SJCRH30 (cell line): ENCODE data around the gene PIP4K2C. TPM values are rescaled to one million over a fixed set of nuclear protein-coding genes. Genes with fewer than 3 reads are reported as not detected.
"Not testable (repeated sequence)": the region's sequence is repeated elsewhere in the genome, so short reads cannot be mapped to it uniquely, and the experiment has no call there.

Experiments
- DNase-seq, 2 experiments: peaks; one replicate each; pipeline ENCODE4 v3.0.0-alpha.2; 2015 to 2020
- H3K27ac ChIP-seq: fragments of 250-450 bp; sonication (Bioruptor Pico); 2 replicates; pipeline ENCODE4 v1.5.1; 2020; ENCODE audit warnings: mild to moderate bottlenecking, moderate library complexity
- H3K27me3 ChIP-seq: fragments of 250-450 bp; sonication (Bioruptor Pico); 2 replicates; pipeline ENCODE4 v1.5.1; 2020; ENCODE audit warnings: mild to moderate bottlenecking, moderate library complexity
- H3K36me3 ChIP-seq: fragments of 250-450 bp; sonication (Bioruptor Pico); 2 replicates; pipeline ENCODE4 v1.5.1; 2020; ENCODE audit warnings: mild to moderate bottlenecking, moderate library complexity
- H3K4me1 ChIP-seq: fragments of 250-450 bp; sonication (Bioruptor Pico); 2 replicates; pipeline ENCODE4 v1.5.1; 2020; ENCODE audit warnings: mild to moderate bottlenecking, moderate library complexity
- H3K4me3 ChIP-seq: fragments of 250-450 bp; sonication (Bioruptor Pico); 2 replicates; pipeline ENCODE4 v1.5.1; 2020; ENCODE audit warnings: mild to moderate bottlenecking, moderate library complexity
- H3K9me3 ChIP-seq: fragments of 250-450 bp; sonication (Bioruptor Pico); replicated peaks from 2 replicates; pipeline ENCODE4 v1.5.1; 2020; ENCODE audit warnings: mild to moderate bottlenecking, moderate library complexity
- total RNA-seq: library from RNA; depleted of rRNA; stranded (reverse); fragments of >200 nt; shearing (Covaris generic); gene quantifications from 2 replicates; pipeline ENCODE4 v1.2.3, GENCODE V29; 2014; rRNA removed

PIP4K2C gene
- total RNA-seq, 1 experiment from 2014 or later = 171 TPM

GRCh38 chr12:57637364-57637763 lies 46.4 kb downstream of the PIP4K2C start:
- Histone ChIP-seq H3K9me3 (0 out of 2 replicates have a peak, but pooled peaks cover 4% of the 10 kb centered on the region), H3K27me3 (peaks cover 14% of the 10 kb centered on the region; the same call in 1 of the 2 replicates), H3K27ac (no peak overlapping the region), H3K4me1 (no peaks in the 10 kb centered on the region), H3K36me3 (no peaks in the 10 kb centered on the region), H3K4me3 (no peak overlapping the region)
- peak; percentile 19 to 43 for DNase-seq

- no peak overlapping the region for H3K4me3 ChIP-seq
- H3K27me3 ChIP-seq = peaks cover 14% of the 10 kb centered on the region; the same call in 1 of the 2 replicates
- no peaks in the 10 kb centered on the region for H3K36me3 ChIP-seq
- H3K27ac ChIP-seq = no peak overlapping the region
- 0 out of 2 replicates have a peak, but pooled peaks cover 4% of the 10 kb centered on the region for H3K9me3 ChIP-seq
- DNase-seq = peak in 1 of 2 experiments; percentile 62
- H3K4me1 ChIP-seq = no peaks in the 10 kb centered on the region
Observed at GRCh38 chr12:57638096-57638495, 47.1 kb downstream of the PIP4K2C start.

- Histone ChIP-seq H3K9me3 (peaks cover 22% of the 10 kb centered on the region), H3K4me1 (no peaks in the 10 kb centered on the region), H3K4me3 (no peak overlapping the region), H3K27me3 (peaks cover 14% of the 10 kb centered on the region; the same call in 1 of the 2 replicates), H3K27ac (no peak overlapping the region), H3K36me3 (no peaks in the 10 kb centered on the region)
- DNase-seq = no peak
Observed at GRCh38 chr12:57640175-57641042, 49.4 kb downstream of the PIP4K2C start.

GRCh38 chr12:57641699-57642442 lies 50.9 kb downstream of the PIP4K2C start:
- Histone ChIP-seq H3K36me3 (no peaks in the 10 kb centered on the region), H3K27me3 (peaks cover 14% of the 10 kb centered on the region; the same call in 1 of the 2 replicates), H3K4me1 (no peaks in the 10 kb centered on the region), H3K27ac (no peak overlapping the region), H3K4me3 (no peak overlapping the region), H3K9me3 (peaks cover 36% of the 10 kb centered on the region)
- DNase-seq = peak; percentile 27 to 36

- H3K9me3 ChIP-seq = peaks cover 41% of the 10 kb centered on the region
- H3K36me3 ChIP-seq, H3K27me3 ChIP-seq, H3K4me1 ChIP-seq, H3K27ac ChIP-seq, H3K4me3 ChIP-seq: not testable (repeated sequence)
- peak; percentile 91 to 95 for DNase-seq
Observed at GRCh38 chr12:57645990-57646658, 55.1 kb downstream of the PIP4K2C start.

- peaks cover 41% of the 10 kb centered on the region for H3K9me3 ChIP-seq
- not testable (repeated sequence) for H3K36me3 ChIP-seq, H3K4me1 ChIP-seq, H3K4me3 ChIP-seq, DNase-seq, H3K27ac ChIP-seq, H3K27me3 ChIP-seq
Observed at GRCh38 chr12:57646659-57647049, 55.7 kb downstream of the PIP4K2C start.

Other genes with a start within 250 kb of the PIP4K2C start
- 17.0 and 18.6 TPM in 2 replicates for gene R3HDM2, start 160.1 kb upstream of the PIP4K2C start, total RNA-seq
- 0.28 and 0.41 TPM in 2 replicates for gene INHBC, start 156.4 kb upstream of the PIP4K2C start, total RNA-seq
- 17.0 and 32.9 TPM in 2 replicates for gene INHBE, start 135.9 kb upstream of the PIP4K2C start, total RNA-seq
- 171 and 174 TPM in 2 replicates for gene GLI1, start 131.4 kb upstream of the PIP4K2C start, total RNA-seq
- 5.7 and 9.3 TPM in 2 replicates for gene ARHGAP9, start 111.3 kb upstream of the PIP4K2C start, total RNA-seq
- 690 and 839 TPM in 2 replicates for gene MARS1, start 103.1 kb upstream of the PIP4K2C start, total RNA-seq
- 68.0 and 91.1 TPM in 2 replicates for gene DDIT3, start 70.7 kb upstream of the PIP4K2C start, total RNA-seq
- gene MBD6, start 68.4 kb upstream of the PIP4K2C start, total RNA-seq = 60.0 and 60.1 TPM in 2 replicates
- 63.5 and 83.3 TPM in 2 replicates for gene DCTN2, start 44.0 kb upstream of the PIP4K2C start, total RNA-seq
- 0.41 and 0.47 TPM in 2 replicates for gene KIF5A, start 41.1 kb upstream of the PIP4K2C start, total RNA-seq
- gene DTX3, start 13.6 kb downstream of the PIP4K2C start, total RNA-seq = 157 and 192 TPM in 2 replicates
- 234 and 262 TPM in 2 replicates for gene ARHGEF25, start 20.2 kb downstream of the PIP4K2C start, total RNA-seq
- 82.7 and 104 TPM in 2 replicates for gene B4GALNT1, start 42.0 kb downstream of the PIP4K2C start, total RNA-seq
- gene OS9, start 102.9 kb downstream of the PIP4K2C start, total RNA-seq = 1,587 and 1,701 TPM in 2 replicates
- 38.6 and 39.7 TPM in 2 replicates for gene AGAP2, start 147.6 kb downstream of the PIP4K2C start, total RNA-seq
- 292 and 318 TPM in 2 replicates for gene TSPAN31, start 153.8 kb downstream of the PIP4K2C start, total RNA-seq
- 5,376 and 5,685 TPM in 2 replicates for gene CDK4, start 161.1 kb downstream of the PIP4K2C start, total RNA-seq
- gene MARCHF9, start 163.9 kb downstream of the PIP4K2C start, total RNA-seq = 136 and 147 TPM in 2 replicates
- gene CYP27B1, start 175.9 kb downstream of the PIP4K2C start, total RNA-seq = 72.6 and 97.4 TPM in 2 replicates
- gene METTL1, start 180.9 kb downstream of the PIP4K2C start, total RNA-seq = 316 and 341 TPM in 2 replicates
- 93.5 and 100 TPM in 2 replicates for gene EEF1AKMT3, start 181.4 kb downstream of the PIP4K2C start, total RNA-seq
- gene TSFM, start 191.6 kb downstream of the PIP4K2C start, total RNA-seq = 440 and 505 TPM in 2 replicates
- gene AVIL, start 227.5 kb downstream of the PIP4K2C start, total RNA-seq = 107 and 111 TPM in 2 replicates